Medulla oblongata (tissue), 1 donor: ENCODE results near the gene BNIP1.

Source experiments
- DNase-seq: peaks from one replicate; pipeline ENCODE4 v3.0.0-alpha.2; 2015; ENCODE audit errors: extremely low spot score

Gene BNIP1

DNA sequence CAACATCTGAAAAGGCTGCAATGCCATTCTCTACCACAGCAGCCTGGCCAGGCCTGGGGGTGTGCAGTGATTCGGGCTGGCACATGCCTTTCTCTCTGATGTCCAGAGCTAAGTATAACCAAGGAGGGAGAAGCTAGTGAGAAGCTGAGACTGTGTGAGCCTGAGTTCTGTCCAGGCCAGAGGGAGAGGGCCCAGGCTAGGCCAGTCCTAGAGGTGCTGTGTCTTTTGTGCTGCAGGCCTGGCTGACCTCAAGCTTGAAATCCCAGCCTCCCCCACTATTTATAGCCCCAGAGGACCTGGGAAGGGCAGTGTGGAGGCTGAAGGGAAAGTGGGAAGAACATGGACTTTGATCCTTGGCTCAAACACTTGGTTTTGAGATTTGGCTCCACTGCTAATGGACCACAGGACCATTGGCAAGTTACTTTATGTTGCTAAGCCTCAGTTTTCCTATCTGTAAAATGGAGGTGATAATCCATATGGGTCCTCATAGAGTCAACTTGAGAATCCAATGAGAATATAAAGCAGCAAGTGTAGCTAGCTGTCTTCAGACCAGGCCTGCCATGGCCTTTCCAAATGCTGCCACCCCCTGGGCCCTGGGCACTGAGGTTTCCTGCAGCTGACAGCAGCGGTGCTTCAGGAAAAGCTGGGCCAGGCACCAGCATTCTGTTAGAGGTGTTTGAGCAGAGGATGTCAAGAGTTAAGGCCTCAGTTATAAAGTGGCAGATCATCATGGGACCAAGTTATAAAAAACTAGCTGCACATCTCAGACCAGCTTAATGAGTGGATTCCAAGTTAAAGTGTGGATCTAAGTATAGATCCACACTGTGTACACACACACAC lies 21.1 kb downstream of the BNIP1 start:
- DNase-seq = no peak

DNA sequence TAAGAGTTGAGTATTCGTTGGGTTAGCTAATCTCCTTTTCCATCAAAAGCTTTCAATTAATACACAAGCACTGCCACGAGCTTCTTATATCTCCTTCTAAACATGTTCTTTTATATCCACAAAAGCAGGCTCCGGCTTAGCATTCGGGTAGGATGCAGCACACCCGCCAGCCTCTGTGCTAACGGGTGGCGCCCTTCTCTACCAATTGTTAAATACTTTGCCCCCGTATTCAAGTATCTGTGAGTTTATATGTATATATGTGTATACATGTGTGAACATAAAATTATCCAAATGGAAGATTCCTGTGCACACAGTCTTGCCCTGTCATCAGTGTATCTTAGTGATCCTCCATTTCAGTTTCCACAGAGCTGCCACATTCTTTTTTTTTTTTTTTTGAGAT lies 27.8 kb downstream of the BNIP1 start:
- DNase-seq = no peak

GRCh38 chr5:173175523-173175922 lies 31.2 kb downstream of the BNIP1 start:
- DNase-seq = no peak

DNA sequence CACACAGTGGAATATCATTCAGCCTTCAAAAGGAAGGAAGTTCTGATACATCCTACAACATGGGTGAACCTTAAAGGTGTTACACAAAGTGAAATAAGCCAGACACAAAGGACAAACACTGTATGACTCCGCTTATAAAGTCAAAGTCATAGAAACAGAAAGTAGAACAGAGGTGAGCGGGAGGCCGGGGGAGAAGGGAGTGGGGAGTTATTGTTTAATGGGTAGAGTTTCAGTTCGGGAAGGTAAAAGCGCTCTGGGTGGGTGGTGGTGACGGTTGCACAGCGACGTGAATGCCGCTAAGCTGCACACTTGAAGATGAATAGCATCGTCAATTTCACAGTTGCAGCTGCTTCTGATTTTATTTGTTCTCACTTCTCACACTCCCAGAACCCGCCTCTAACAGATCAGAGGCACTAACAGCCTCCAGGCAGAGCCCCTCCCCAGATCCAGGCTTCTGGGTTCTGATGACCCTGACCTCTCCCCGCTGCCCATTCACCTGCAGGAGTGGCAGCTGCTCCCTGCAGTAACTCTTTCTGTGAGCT lies 34.1 kb downstream of the BNIP1 start:
- no peak for DNase-seq

DNA sequence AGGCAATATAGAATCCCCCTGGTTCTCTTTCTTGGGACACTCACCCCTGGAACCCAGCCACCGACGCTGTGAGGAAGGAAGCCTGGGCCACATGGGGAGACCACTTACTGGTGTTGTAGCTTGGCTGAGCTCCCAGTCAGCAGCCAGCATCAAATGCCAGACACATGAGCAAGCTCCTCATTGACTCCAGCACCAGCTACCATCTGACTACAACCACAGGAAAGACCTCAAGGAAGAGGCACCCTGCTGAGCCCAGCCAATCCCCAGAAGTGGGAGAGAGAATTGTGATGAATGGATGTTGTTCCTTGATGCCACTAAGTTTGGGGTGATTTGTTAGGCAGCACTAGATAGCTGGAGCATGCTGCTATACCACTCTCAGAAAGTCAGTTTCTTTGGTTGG lies 36.0 kb downstream of the BNIP1 start:
- DNase-seq = no peak

DNA sequence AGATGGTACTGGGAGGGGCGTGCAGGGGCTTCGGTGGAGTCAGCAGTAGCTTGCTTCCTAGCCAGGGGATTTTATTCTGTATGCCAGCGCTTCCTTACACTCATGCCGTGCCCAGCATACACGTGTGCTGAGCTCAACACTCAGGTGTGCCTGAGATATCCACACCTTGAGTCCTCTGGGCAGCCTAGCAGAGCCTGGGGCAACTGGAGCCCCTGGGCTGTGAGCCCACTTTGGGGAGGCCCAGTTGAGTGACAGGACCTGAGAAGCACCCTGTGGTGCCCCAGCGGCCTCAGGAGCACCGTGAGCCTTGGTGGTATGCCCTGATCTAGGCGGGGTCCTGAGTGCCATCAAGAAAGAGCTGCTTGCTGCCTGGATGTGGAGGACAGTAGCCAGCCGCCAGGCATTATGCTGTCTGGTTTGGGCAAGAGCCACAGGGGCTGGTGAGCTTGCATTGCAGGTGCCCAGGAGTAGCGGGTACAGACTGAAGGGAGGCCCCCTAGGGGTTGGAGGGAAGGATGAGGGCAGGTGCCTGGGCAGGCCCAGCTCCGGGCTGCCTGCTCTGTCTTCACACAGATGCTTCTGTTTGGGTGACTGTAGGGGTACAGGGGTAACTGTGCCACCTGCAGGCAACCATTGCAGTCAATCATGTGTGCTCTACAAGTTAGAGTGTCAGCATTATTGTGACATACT lies 42.9 kb downstream of the BNIP1 start:
- no peak for DNase-seq

- no peak for DNase-seq
Measured at GRCh38 chr5:173188280-173188679, 43.9 kb downstream of the BNIP1 start.

DNA sequence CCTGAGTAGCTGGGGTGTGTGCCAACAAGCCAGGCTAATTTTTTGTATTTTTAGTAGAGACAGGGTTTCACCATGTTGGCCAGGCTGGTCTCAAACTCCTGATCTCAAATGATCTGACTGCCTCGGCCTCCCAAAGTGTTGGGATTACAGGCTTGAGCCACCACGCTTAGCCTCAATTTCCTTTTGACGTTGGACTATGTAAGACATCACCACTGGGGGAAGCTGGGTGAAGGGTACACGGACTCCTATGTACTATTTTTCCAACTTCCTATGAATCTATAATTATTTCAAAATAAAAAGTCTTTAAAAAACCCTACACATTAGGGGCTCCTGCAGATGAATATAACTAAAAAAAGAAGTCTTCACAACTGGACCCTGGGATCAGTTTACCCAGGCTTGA lies 46.7 kb downstream of the BNIP1 start:
- no peak for DNase-seq

DNA sequence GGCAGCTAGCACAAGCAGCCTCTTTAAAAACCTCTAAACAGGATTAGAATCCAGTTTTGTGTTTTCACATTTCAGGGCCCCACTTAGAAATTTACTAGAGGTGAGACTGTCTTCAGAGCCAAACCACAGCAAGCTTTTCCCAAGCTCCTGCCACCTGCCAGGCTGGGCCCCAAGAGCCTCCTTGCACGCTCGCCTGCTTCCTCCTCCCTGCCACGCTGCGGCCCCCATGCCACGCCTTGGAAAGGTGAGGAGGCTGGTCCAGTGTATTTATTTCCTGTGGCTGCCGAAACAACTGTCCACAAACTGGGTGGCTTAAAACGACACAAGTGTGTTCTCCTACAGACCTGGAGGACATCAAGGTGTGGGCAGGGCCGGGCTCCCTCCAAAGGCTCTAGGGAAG lies 47.2 kb downstream of the BNIP1 start:
- no peak for DNase-seq

GRCh38 chr5:173192561-173192960 lies 48.2 kb downstream of the BNIP1 start:
- no peak for DNase-seq

DNA sequence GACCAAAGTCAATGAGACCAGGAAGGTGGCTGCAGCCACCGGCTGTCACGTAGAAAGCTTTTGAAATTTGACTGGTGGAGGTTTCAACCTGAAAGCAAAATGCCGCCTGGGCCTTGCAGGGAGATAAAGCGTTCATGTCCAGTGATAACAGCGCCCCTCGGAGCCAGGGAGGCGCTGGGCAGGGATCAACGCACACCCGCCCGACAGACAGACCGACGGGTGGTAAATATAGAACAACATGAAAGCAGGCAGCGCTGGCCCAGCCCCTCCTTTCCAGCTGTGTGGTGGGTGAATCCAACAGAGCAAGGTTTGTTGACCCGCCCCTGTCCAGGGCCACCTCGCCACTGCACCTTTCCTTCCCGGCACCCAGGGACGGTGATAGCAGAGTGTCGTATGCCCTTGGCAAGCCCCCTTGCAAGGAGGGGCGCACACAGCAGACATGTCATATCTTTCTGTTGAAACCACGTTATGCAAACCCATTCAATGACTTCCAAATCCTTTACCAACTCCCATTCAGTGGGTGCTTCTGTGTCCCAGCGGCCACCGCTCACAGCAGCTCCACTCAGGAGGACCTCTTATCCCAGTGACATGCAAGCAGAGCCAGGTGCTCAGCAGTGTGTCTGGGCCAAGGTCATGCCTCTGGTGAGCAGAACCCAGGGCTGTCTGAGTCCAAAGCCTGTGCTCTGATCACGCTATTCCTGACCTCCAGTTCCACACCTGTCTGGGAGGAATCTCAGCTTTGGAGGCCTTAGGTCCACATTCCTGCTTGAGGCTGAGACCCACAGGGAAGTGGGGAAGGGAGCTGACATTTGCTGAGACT lies 52.0 kb downstream of the BNIP1 start:
- DNase-seq = no peak

- no peak for DNase-seq
Measured at GRCh38 chr5:173197375-173197891, 53.1 kb downstream of the BNIP1 start.

GRCh38 chr5:173198049-173198448 lies 53.7 kb downstream of the BNIP1 start:
- no peak for DNase-seq

GRCh38 chr5:173200356-173200755 lies 56.0 kb downstream of the BNIP1 start:
- DNase-seq = no peak

- no peak for DNase-seq
Measured at GRCh38 chr5:173201636-173202265, 57.4 kb downstream of the BNIP1 start.

DNA sequence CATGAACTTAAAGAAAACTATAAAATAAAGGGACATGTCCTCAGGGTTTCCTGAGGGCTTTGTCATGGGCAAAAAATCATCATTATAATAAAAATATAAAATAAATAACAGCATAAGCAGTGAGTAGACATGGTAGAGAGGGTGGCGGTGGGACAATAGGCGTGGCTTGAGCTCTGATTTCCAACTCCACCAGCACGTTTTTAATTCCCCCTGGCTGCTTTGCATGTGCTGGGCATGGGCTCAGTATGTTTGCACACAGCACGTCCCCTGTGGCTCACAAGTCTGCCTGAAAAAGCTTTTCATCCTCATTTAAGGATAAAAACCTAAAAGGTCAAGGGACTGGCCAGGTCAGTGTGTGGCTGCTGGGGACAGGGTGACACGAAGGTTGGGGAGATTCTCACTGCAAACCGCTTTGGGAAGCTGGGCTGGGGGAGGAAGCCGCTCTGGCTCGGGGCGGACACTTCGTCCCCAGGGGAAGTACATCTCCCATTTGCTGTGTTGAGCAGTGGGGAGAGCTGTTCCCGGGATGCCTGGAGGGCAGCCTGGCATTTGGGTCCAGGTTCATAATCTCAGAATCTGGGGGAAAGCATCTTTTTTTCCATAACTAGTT lies 58.0 kb downstream of the BNIP1 start:
- no peak for DNase-seq

GRCh38 chr5:173204185-173204979 lies 60.1 kb downstream of the BNIP1 start:
- no peak for DNase-seq

- no peak for DNase-seq
Measured at GRCh38 chr5:173205916-173206315, 61.6 kb downstream of the BNIP1 start.

DNA sequence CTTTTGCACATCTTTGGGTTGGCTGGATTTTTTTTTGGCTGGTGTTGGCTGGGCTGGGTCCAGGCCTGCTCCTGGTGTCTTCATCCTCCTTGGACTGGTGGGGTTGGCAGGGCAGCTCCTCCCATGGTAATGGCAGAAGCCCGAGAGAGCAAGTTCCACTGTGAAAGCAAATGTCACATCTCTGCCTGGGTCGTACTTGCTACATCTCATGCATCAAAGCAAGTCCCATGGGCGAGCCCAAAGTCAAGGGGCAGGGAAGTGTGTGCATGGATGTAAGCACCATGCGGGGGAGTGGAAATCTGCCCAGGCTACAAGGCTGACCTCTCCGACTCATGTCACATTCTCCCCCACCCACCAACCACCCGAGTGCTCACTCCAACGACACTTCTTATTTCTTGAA lies 64.0 kb downstream of the BNIP1 start:
- no peak for DNase-seq

DNA sequence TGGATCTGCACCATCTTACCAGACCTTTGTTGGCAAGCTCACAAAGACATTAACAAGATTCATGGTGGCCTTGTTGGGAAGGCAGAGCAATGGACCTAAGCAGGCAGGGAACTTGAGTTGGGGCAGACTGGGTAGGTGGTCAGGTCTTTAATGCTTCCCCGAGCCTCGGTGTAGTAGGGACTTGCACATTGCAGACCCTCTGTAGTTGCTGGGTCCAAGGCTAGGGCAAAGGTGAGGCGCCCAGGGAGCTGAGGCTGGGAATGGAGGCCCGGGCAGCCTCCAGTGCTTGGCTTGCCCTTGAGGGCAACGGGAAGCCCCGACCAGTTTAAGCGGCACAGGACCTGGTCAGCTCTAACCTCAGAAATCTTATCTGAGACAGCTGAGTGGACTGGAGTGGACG lies 66.5 kb downstream of the BNIP1 start:
- no peak for DNase-seq
